GM12878 (cell line): ENCODE measurements around the gene PRDM1. TPM values are rescaled to one million over a fixed set of nuclear protein-coding genes. Genes with fewer than 3 reads are reported as not detected.

Source experiments
- ATAC-seq: fragments of 200-7000 bp; cut with Tn5 transposase; 3 replicates; pipeline ENCODE4 v1.9.1; 2020; ENCODE audit warnings: mild to moderate bottlenecking, moderate library complexity
- BruUV-seq: library from RNA; stranded (reverse); fragments of 400-500 nt; replicated peaks from 2 replicates; lab custom pipeline; 2021; lab: Mats Ljungman, UMichigan
- CTCF ChIA-PET: fragments of 300-600 bp; sonication (Branson Sonifier 250); formaldehyde crosslinking; extraction: SDS; loops from one replicate; lab custom pipeline; 2021; ENCODE audit warnings: inconsistent platforms; lab: Yijun Ruan, JAX
- POLR2A ChIA-PET: fragments of 350-600 bp; formaldehyde crosslinking; extraction: SDS; loops from one replicate; lab custom pipeline; 2021; ENCODE audit warnings: inconsistent platforms; lab: Charles Lee
- RAD21 ChIA-PET: fragments of 300-600 bp; sonication (Branson Sonifier 250); formaldehyde crosslinking; loops from one replicate; lab custom pipeline; 2023; ENCODE audit warnings: antibody characterized with exemption; ENCODE audit not compliant: unreplicated experiment; lab: Charles Lee
- SMC1A ChIA-PET: fragments of 300-600 bp; sonication (Branson Sonifier 250); formaldehyde crosslinking; loops from one replicate; lab custom pipeline; 2023; ENCODE audit not compliant: unreplicated experiment, uncharacterized antibody; lab: Charles Lee
- DNase-seq: peaks from one replicate; pipeline ENCODE4 v3.0.0-alpha.2; 2011; ENCODE audit warnings: low read depth, low spot score
- FAIRE-seq: peaks from 3 replicates; lab custom pipeline; 2011; peaks lifted over from hg19 to GRCh38; lab: Jason Lieb, UNC
- H2AFZ ChIP-seq: 2 replicates; pipeline ENCODE4 v1.6.0; 2011; ENCODE audit warnings: low read depth, low read length, control low read depth; ENCODE audit not compliant: control insufficient read depth
- H3K27ac ChIP-seq: 2 replicates; pipeline ENCODE4 v1.5.1; 2011; ENCODE audit warnings: control low read depth; ENCODE audit not compliant: control insufficient read depth, insufficient read depth
- H3K27me3 ChIP-seq, 2 experiments: replicated peaks in 1 of 2; 2 replicates each; pipeline versions ENCODE4 v1.6.0 to v1.6.1; 2011; ENCODE audit warnings: low read length in 1 of 2; ENCODE audit not compliant: control insufficient read depth in 2 of 2, insufficient read depth in 2 of 2
- H3K36me3 ChIP-seq, 2 experiments: 2 replicates each; pipeline ENCODE4 v1.5.1; 2011; ENCODE audit warnings: low read length in 1 of 2; ENCODE audit not compliant: control insufficient read depth in 2 of 2, insufficient read depth in 2 of 2
- H3K4me1 ChIP-seq: 2 replicates; pipeline ENCODE4 v1.6.1; 2011; ENCODE audit warnings: mild to moderate bottlenecking, low read length, moderate library complexity, mixed read lengths; ENCODE audit not compliant: control insufficient read depth, insufficient read depth
- H3K4me2 ChIP-seq: 2 replicates; pipeline ENCODE4 v1.6.0; 2011; ENCODE audit warnings: control low read depth; ENCODE audit not compliant: control insufficient read depth, insufficient read depth
- H3K4me3 ChIP-seq: fragments of 200-600 bp; sonication (generic); 2 replicates; pipeline ENCODE4 v1.5.1; 2016
- H3K79me2 ChIP-seq: 2 replicates; pipeline ENCODE4 v1.6.0; 2011; ENCODE audit warnings: low read length; ENCODE audit not compliant: control insufficient read depth, insufficient read depth
- H3K9ac ChIP-seq: 2 replicates; pipeline ENCODE4 v1.8.0; 2011; ENCODE audit warnings: low read length, control low read depth, mixed read lengths; ENCODE audit not compliant: control insufficient read depth, insufficient read depth
- H3K9me3 ChIP-seq: replicated peaks from 3 replicates; pipeline ENCODE4 v1.5.1; 2011; ENCODE audit warnings: mild to moderate bottlenecking, low read length; ENCODE audit not compliant: control insufficient read depth, insufficient read depth
- H4K20me1 ChIP-seq: 2 replicates; pipeline ENCODE4 v1.6.0; 2011; ENCODE audit not compliant: control insufficient read depth, insufficient read depth
- CEBPB ChIP-seq, 2 experiments: fragments of 150-350 bp in 1 of 2; IDR thresholded peaks; 2 replicates each; pipeline ENCODE4 v1.6.1; 2012 to 2014; ENCODE audit warnings: low read depth in 2 of 2, low read length in 2 of 2, borderline replicate concordance in 1 of 2, inconsistent platforms in 1 of 2
- ESRRA ChIP-seq: IDR thresholded peaks from 2 replicates; pipeline ENCODE4 v1.6.1; 2012; ENCODE audit warnings: mild to moderate bottlenecking, low read length, improper control_type of control experiment
- IKZF2 ChIP-seq, 2 experiments: fragments of 450-650 bp; IDR thresholded peaks; 2 replicates each; pipeline ENCODE4 v1.6.1; 2017; ENCODE audit warnings: mild to moderate bottlenecking in 2 of 2, moderate library complexity in 2 of 2
- KLF5 ChIP-seq: fragments of 450-650 bp; IDR thresholded peaks from 2 replicates; pipeline ENCODE4 v1.6.1; 2014; ENCODE audit warnings: mild to moderate bottlenecking; ENCODE audit not compliant: partially characterized antibody
- MXI1 ChIP-seq: fragments of 150-350 bp; IDR thresholded peaks from 2 replicates; pipeline ENCODE4 v1.6.1; 2011; ENCODE audit warnings: low read depth, mild to moderate bottlenecking, inconsistent platforms, low read length, improper control_type of control experiment
- NR2C2 ChIP-seq: IDR thresholded peaks from 2 replicates; pipeline ENCODE4 v1.6.1; 2011; ENCODE audit warnings: borderline replicate concordance, low read depth; ENCODE audit not compliant: control insufficient read depth, insufficient read length
- SIN3A ChIP-seq: IDR thresholded peaks from 2 replicates; pipeline ENCODE4 v1.6.1; 2012; ENCODE audit warnings: low read depth, low read length, improper control_type of control experiment
- ZNF24 ChIP-seq: fragments of 450-650 bp; IDR thresholded peaks from 2 replicates; pipeline ENCODE4 v1.6.1; 2017; ENCODE audit warnings: antibody characterized with exemption, mild to moderate bottlenecking
- ZNF274 ChIP-seq: IDR thresholded peaks from one replicate; pipeline ENCODE4 v1.8.0; 2011; ENCODE audit not compliant: insufficient read length, insufficient read depth
- WGBS: methylation state at CpG from one replicate; pipeline ENCODE4 v1.1.6; 2016; ENCODE audit warnings: low lambda C conversion rate; ENCODE audit not compliant: insufficient replicate concordance, insufficient coverage; ENCODE audit errors: missing lambda C conversion rate; 5-methylcytosine and 5-hydroxymethylcytosine counted together
- in situ Hi-C: fragments of 300-500 bp; cut with MboI; formaldehyde crosslinking; loops from 9 replicates; pipeline ENCODE4 v1.14.3; 2018; ENCODE audit warnings: mixed read lengths
- intact Hi-C: fragments of 100-400 bp; cut with micrococcal nuclease; formaldehyde crosslinking; loops from one replicate; pipeline ENCODE4 v1.14.2; 2022; ENCODE audit not compliant: unreplicated experiment
- polyA plus RNA-seq, 11 experiments: library from polyadenylated mRNA; depleted of rRNA in 4 of 11; unstranded in 6 of 11; stranded (reverse) in 5 of 11; fragments of >200 nt; fragmentation: Nextera tagmentation in 4 of 11; fragmentation: Illumina TruSeq in 1 of 11; extraction: Ambion mirVana in 4 of 11; extraction: Trizol in 1 of 11; gene quantifications; 1 replicate in 1 of 11; 2 replicates in 10 of 11; pipeline versions ENCODE4 v1.2.1 to v1.2.3, GENCODE V29; 2011 to 2016; ENCODE audit warnings: inconsistent platforms in 2 of 11, missing spikeins in 2 of 11, low read depth in 1 of 11
- total RNA-seq, 4 experiments: library from RNA; depleted of rRNA in 3 of 4; stranded (reverse); fragments of >200 nt in 3 of 4; fragmentation: Illumina TruSeq in 1 of 4; extraction: Trizol in 1 of 4; gene quantifications; 2 replicates each; pipeline versions ENCODE4 v1.2.1 to v1.2.3, GENCODE V29; 2013 to 2021
- TF ChIP-seq, protein P1 (sequence below): fragments of 450-650 bp; IDR thresholded peaks from 2 replicates; pipeline ENCODE4 v1.6.1; 2018; ENCODE audit warnings: mild to moderate bottlenecking, low read depth, moderate library complexity; ENCODE audit not compliant: partially characterized antibody
- TF ChIP-seq, protein P2 (sequence below): fragments of 450-650 bp; IDR thresholded peaks from 2 replicates; pipeline ENCODE4 v1.6.1; 2016; ENCODE audit warnings: mild to moderate bottlenecking
- TF ChIP-seq, protein P3 (sequence below): fragments of 150-350 bp; IDR thresholded peaks from 2 replicates; pipeline ENCODE4 v1.6.1; 2016; ENCODE audit warnings: low read depth, low read length
- TF ChIP-seq, protein P4 (sequence below): IDR thresholded peaks from 2 replicates; pipeline ENCODE4 v1.6.1; 2011; ENCODE audit warnings: borderline replicate concordance, low read depth, mild to moderate bottlenecking, moderate library complexity, mixed read lengths, low read length; ENCODE audit not compliant: insufficient read depth; ENCODE audit errors: extremely low read length

Gene PRDM1
- total and polyA plus RNA-seq, 10 of the 15 experiments (the other 5 are each of a cell fraction or from before 2014, with no cell fraction given): 1.9 to 15.8 (median 4.1) TPM

DNA sequence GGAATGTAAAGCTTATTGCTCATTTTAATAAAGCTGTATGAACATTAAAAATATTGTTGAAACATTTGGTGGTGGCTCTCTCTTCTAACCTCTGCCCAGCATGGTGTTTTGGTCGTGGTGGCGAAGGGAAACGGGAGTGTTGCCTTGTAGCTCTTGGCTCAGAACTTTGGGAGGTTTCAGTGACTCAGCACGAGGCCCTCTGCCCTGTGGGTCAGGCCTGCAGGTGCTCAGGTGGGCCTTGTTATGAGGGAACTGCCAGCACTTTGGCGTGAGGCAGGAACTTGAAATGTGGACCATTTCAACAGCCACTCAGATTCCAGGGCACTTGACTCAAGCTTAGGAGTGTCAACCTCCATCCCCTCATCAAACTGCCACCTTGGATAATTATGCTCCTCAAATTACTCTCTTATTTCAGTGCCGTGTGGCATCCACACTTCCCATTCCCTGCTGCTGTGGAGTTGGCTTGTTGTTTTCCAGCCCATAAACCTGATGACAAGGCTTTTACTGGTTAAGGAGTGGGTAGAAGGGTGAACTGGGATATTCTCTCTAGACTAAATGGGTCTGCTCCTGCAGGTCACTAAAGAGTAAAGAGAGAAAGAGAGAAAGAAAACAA lies 36.3 kb downstream of the PRDM1 start:
- Histone ChIP-seq H3K36me3 (no peaks in the 10 kb centered on the region), H3K4me2 (no peak overlapping the region), H3K79me2 (no peaks in the 10 kb centered on the region), H3K27ac (no peak overlapping the region), H3K4me1 (peaks cover 40% of the 10 kb centered on the region), H3K9me3 (no peaks in the 10 kb centered on the region; the same call in 2 of the 3 replicates), H3K27me3 (peaks cover 0 to 4% of the 10 kb centered on the region in 2 experiments; a peak in 1 of 4 replicates), H4K20me1 (no peaks in the 10 kb centered on the region), H2AFZ (no peak overlapping the region), H3K4me3 (no peak overlapping the region), H3K9ac (no peak overlapping the region)
- BruUV-seq: no TSS peak
- intact Hi-C loops: no loop called here
- RAD21 ChIA-PET: no interaction called here
- 78% methylated on average over 6 of the region's 6 CpGs for WGBS
- TF ChIP-seq IKZF2 (IDR thresholded peaks at IDR 0.05) (no peak), ZNF274 (no peak), NR2C2 (no peak), KLF5 (no peak), ESRRA (no peak), MXI1 (no peak), CEBPB (IDR thresholded peaks at IDR 0.05; ENCODE audit: borderline replicate concordance in 1 of 2, low read depth in 2 of 2, low read length in 2 of 2) (no peak), ZNF24 (no peak), SIN3A (no peak)
- TF ChIP-seq, protein P1, sequence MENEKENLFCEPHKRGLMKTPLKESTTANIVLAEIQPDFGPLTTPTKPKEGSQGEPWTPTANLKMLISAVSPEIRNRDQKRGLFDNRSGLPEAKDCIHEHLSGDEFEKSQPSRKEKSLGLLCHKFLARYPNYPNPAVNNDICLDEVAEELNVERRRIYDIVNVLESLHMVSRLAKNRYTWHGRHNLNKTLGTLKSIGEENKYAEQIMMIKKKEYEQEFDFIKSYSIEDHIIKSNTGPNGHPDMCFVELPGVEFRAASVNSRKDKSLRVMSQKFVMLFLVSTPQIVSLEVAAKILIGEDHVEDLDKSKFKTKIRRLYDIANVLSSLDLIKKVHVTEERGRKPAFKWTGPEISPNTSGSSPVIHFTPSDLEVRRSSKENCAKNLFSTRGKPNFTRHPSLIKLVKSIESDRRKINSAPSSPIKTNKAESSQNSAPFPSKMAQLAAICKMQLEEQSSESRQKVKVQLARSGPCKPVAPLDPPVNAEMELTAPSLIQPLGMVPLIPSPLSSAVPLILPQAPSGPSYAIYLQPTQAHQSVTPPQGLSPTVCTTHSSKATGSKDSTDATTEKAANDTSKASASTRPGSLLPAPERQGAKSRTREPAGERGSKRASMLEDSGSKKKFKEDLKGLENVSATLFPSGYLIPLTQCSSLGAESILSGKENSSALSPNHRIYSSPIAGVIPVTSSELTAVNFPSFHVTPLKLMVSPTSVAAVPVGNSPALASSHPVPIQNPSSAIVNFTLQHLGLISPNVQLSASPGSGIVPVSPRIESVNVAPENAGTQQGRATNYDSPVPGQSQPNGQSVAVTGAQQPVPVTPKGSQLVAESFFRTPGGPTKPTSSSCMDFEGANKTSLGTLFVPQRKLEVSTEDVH: no peak
- TF ChIP-seq, protein P2, sequence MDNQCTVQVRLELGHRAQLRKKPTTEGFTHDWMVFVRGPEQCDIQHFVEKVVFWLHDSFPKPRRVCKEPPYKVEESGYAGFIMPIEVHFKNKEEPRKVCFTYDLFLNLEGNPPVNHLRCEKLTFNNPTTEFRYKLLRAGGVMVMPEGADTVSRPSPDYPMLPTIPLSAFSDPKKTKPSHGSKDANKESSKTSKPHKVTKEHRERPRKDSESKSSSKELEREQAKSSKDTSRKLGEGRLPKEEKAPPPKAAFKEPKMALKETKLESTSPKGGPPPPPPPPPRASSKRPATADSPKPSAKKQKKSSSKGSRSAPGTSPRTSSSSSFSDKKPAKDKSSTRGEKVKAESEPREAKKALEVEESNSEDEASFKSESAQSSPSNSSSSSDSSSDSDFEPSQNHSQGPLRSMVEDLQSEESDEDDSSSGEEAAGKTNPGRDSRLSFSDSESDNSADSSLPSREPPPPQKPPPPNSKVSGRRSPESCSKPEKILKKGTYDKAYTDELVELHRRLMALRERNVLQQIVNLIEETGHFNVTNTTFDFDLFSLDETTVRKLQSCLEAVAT: no peak
- TF ChIP-seq, protein P3, sequence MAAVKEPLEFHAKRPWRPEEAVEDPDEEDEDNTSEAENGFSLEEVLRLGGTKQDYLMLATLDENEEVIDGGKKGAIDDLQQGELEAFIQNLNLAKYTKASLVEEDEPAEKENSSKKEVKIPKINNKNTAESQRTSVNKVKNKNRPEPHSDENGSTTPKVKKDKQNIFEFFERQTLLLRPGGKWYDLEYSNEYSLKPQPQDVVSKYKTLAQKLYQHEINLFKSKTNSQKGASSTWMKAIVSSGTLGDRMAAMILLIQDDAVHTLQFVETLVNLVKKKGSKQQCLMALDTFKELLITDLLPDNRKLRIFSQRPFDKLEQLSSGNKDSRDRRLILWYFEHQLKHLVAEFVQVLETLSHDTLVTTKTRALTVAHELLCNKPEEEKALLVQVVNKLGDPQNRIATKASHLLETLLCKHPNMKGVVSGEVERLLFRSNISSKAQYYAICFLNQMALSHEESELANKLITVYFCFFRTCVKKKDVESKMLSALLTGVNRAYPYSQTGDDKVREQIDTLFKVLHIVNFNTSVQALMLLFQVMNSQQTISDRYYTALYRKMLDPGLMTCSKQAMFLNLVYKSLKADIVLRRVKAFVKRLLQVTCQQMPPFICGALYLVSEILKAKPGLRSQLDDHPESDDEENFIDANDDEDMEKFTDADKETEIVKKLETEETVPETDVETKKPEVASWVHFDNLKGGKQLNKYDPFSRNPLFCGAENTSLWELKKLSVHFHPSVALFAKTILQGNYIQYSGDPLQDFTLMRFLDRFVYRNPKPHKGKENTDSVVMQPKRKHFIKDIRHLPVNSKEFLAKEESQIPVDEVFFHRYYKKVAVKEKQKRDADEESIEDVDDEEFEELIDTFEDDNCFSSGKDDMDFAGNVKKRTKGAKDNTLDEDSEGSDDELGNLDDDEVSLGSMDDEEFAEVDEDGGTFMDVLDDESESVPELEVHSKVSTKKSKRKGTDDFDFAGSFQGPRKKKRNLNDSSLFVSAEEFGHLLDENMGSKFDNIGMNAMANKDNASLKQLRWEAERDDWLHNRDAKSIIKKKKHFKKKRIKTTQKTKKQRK: no peak
- TF ChIP-seq, protein P4, sequence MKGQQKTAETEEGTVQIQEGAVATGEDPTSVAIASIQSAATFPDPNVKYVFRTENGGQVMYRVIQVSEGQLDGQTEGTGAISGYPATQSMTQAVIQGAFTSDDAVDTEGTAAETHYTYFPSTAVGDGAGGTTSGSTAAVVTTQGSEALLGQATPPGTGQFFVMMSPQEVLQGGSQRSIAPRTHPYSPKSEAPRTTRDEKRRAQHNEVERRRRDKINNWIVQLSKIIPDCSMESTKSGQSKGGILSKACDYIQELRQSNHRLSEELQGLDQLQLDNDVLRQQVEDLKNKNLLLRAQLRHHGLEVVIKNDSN: no peak
- CTCF ChIA-PET: interaction anchor here (0.6 to 1.9 kb wide), 5 partner anchors 12 to 101 kb away, joined by 3 to 5 read pairs (median 3); no protein-coding TSS in a partner anchor
- ATAC-seq (no peak), DNase-seq (no peak), FAIRE-seq (no peak)
- POLR2A ChIA-PET: interaction anchor here (1.6 kb wide), 1 partner anchor 19 kb away, joined by 4 read pairs; no protein-coding TSS in a partner anchor
- in situ Hi-C loops: no loop called here
- SMC1A ChIA-PET: interaction anchor here (1.4 to 1.7 kb wide), 3 partner anchors 11 to 101 kb away, joined by 4 to 5 read pairs (median 4); no protein-coding TSS in a partner anchor
